ENCODE measurements around the gene ZNF423. TPM values are rescaled to one million over a fixed set of nuclear protein-coding genes. Genes with fewer than 3 reads are reported as not detected.

Gene ZNF423
- total RNA-seq, 1 donor from 2014 or later, result 0.35 TPM

GRCh38 chr16:49494474-49494873 is 361.4 kb downstream of the ZNF423 start:
- DNase-seq (ENCODE audit: low read depth), result no peak

GRCh38 chr16:49493836-49494235 is 362.1 kb downstream of the ZNF423 start:
- no peak for DNase-seq (ENCODE audit: low read depth)

GRCh38 chr16:49492896-49493626 is 362.9 kb downstream of the ZNF423 start:
- no peak for DNase-seq (ENCODE audit: low read depth)

GRCh38 chr16:49491771-49492761 is 363.8 kb downstream of the ZNF423 start:
- peak; percentile 1 for DNase-seq (ENCODE audit: low read depth)

GRCh38 chr16:49491106-49491670 is 364.7 kb downstream of the ZNF423 start:
- DNase-seq (ENCODE audit: low read depth), result no peak

DNA sequence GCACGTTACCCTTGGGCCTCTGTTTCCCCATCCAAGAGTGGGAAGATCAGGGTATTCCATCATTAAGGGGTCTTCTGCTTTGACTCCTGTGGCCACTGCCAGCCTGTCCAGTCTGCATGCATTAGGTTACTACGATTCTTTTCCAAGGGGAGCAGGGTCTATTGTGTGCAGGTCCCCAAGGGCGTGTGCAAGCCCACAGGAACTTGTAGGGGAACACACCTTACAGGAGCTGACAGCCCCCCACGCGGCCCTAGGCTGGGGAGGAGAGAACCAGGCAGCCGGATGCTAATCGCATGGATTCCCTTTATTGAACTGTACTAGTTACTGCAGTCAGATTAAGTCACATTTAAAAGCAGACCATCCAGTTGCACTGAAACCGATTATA is 365.6 kb downstream of the ZNF423 start:
- no peak for DNase-seq (ENCODE audit: low read depth)

- no peak for DNase-seq (ENCODE audit: low read depth)
Observed at GRCh38 chr16:49489686-49490320, 366.1 kb downstream of the ZNF423 start.

DNA sequence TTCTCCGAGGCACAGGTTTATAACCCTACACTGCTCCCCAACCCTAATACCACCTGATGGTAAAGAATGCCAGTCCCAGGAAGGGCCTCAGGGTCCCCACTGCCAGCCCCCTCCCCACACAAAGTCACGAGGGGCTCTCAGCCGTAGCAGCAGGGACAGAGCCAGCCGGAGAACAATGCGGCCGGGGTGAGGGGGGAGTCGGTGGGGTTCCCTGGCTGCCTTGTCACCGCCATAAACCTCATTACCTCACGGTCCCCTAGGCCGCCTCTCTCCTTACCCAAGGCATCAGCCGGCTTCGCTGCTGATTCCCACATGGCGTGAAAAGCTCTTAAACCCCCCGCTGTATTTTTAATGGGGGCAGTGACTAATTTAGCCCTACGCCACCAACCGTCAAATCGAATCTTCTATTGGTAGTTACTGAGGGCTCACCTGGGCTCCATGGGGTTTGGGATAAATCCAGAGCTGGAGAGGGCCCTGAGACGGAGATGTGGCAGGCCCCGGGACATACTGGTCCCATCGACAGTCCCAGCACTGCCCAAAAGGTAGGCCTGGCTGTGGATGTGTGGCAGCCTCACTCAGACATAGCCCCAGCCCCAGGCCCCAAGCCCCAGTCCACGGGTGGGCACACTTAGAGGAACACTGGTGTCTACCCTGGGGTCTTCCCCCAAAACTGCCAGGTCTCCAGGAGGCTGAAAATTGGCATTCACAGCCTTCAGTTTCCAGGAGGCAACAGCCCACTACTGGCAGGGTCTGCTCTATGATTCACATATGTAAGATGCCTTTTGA is 367.0 kb downstream of the ZNF423 start:
- DNase-seq (ENCODE audit: low read depth), result no peak

DNA sequence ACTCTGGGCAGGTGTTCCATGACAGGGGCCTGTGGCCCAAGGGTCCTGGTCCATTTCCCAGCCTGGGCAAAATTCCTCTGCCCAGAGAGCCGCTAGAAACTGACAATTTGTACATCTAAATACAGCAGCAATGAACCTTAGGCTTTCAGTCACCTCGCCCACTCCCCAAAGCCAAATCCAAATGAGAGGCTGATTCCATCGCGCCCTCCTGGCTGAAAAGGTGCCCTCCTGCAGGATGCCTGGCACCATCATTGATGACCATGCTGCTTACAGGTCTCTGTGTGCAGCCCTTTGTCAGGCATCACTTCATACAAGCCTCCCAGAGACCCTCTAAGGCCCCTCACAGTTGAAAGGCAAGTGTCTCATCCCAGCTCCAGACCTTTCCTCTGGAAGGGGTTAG is 367.6 kb downstream of the ZNF423 start:
- DNase-seq (ENCODE audit: low read depth), result no peak

GRCh38 chr16:49487746-49488145 is 368.2 kb downstream of the ZNF423 start:
- no peak for DNase-seq (ENCODE audit: low read depth)

- no peak for DNase-seq (ENCODE audit: low read depth)
Observed at GRCh38 chr16:49486400-49486799, 369.5 kb downstream of the ZNF423 start.

DNA sequence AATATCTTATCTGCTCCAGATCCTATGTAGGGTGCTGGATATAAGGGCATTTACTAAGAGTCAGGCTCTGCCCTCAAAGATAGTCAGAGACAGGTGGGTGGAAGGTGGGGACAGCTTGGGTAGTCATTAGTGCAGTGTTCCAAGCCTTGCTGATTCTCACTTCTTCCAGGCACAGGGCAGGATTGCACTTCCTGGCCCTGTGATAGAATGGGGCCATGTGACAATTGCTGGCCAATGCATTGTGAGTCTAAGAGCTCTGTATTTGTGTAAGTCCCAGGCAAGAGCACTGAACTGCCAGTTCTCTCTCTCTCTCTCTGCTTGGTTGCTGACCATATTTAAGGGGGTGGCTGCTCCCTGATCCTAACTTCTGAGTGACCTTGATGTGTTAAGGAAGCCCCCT is 370.2 kb downstream of the ZNF423 start:
- no peak for DNase-seq (ENCODE audit: low read depth)

DNA sequence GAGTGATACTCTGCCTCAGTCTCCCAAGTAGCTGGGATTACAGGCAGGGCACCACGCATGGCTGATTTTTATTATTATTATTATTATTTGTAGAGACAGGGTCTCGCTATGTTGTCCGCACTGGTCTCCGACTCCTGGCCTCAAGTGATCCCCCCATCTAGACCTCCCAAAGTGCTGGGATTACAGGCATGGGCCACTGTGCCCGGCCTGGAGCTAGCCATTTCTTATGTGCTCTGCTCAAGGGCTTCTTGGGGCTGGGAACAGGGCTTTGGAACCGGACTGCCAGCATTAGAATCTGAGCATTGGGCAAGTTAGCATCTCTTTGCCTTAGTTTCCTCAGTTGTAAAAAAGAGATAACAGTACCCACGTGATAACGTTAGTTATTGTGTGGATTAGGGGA is 371.0 kb downstream of the ZNF423 start:
- no peak for DNase-seq (ENCODE audit: low read depth)

DNA sequence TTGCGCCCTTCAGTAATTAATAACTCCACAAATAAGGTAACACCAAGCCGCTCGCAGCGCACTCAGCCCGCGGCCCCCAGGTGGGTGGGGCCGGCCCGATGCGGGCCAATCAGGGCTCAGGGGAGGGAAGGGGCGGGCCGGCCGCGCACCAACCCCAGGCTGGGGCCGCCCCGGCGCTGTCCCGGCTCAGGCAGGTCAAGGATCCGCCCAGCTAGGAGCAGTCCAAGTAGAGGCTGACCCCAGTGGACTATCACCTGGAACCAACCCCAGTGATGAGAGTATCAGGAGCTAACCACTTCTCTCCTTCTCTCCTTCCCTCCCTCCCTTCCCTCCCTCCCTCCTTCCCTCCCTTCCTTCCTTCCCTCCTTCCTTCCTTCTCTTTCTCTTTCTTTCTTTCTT is 371.5 kb downstream of the ZNF423 start:
- DNase-seq (ENCODE audit: low read depth), result no peak

DNA sequence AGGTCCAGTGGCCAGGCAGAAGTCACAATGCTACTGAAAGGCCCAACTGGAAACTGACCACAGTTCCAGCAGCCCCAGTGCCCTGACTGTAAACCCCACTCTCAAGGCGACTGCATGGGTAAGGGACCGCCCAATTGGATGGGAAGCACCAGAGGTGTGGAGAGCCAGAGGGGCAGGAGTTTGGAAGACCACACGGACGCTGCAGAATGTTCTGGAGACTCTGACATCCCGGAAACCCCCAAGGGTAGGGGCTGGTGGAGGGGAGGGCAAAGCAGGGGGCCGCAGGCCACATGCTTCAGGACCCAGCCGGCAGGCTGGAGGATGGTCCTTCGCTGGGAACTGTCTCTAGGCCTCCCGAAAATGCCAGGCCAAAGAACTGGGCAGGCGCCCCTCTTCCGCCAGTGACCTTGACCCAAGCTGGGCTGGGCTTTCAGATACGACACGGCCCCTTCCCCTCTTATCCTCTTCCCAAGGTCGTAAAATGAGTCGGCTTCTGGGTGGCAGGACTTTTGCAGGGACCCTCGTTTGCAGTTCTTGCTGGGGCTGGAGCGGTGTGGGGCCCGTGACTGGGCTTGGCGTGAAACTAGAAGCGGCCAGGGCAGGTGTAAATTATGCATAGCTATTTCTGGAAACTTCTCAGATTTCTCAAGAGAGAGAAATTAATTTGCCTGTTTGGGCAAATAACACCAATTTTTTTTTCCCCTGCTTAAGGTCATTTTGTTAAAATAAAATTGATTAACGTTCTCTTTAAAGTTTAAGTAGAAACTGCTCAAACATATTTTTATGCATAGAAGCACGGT is 372.1 kb downstream of the ZNF423 start:
- DNase-seq (ENCODE audit: low read depth), result no peak

- DNase-seq (ENCODE audit: low read depth), result no peak
Observed at GRCh38 chr16:49483251-49483650, 372.7 kb downstream of the ZNF423 start.

- DNase-seq (ENCODE audit: low read depth), result no peak
Observed at GRCh38 chr16:49482690-49483089, 373.2 kb downstream of the ZNF423 start.

DNA sequence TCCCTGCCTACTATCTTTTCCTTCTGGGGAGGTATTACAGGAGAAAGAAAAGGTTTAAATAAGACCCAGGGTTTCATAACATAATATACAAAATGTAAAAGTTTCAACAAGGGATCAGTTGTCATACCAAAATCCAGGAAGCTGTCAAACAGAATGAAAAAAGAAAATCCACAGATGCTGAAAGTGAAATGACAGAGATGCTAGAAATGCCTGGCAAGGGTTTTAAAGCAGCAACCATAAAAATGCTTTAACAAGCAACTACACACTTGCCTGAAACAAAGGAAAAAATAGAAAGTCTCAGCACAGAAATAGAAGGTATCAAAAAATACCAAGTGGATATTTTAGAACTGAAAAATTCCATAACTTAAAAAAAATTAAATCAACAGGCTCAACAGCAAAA is 377.3 kb downstream of the ZNF423 start:
- no peak for DNase-seq (ENCODE audit: low read depth)

DNA sequence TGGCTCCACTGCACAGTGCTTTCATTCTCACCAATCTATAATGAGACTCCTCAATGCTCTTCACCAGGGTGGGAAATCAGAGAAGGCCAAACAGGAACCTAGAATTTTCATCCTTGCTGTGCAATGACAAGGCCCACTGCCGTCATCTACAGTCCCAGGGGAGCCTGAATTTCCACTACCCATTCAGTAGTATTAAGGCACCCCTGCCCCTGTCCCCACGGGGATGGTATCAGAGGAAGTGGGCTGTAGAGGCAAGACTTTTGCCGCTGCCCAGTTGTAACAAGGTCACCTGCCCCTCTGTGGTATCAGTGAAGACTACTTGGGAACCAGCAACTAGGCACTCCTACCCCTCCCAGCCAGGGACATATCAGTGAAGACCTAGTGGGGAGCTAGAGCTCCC is 377.8 kb downstream of the ZNF423 start:
- no peak for DNase-seq (ENCODE audit: low read depth)

DNA sequence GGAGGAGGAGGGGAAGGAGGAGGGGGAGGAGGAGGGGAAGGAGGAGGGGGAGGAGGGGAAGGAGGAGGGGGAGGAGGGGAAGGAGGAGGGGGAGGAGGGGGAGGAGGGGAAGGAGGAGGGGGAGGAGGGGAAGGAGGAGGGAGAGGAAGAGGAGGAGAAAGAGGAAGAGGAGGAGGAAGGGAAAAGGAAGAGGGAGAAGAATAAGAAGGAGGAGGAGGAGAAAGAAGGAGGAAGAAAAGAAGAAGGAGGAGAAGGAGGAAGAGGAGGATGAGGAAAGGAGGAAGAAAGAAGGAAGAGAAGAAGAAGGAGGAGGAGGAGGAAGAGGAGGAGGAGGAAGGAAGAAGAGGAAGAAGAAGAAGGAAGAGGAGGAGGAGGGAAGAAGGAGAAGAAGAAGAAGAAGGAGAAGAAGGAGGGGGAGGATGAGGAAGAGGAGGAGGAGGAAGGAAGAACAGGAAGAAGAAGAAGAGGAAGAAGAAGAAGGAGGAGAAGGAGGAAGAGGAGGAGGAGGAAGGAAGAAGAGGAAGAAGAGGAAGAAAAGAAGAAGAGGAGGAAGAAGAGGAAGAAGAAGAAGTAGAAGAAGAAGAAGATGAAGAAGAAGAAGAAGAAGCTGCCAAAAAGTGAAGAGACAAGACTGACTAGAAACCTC is 378.5 kb downstream of the ZNF423 start:
- no peak for DNase-seq (ENCODE audit: low read depth)

Data from renal cortical epithelial cell (primary cell).